ENCODE measurements around the gene DOP1B. TPM values are rescaled to one million over a fixed set of nuclear protein-coding genes. Genes with fewer than 3 reads are reported as not detected.

Gene DOP1B
- total RNA-seq, 1 experiment from 2014 or later, result 16.5 TPM

DNA sequence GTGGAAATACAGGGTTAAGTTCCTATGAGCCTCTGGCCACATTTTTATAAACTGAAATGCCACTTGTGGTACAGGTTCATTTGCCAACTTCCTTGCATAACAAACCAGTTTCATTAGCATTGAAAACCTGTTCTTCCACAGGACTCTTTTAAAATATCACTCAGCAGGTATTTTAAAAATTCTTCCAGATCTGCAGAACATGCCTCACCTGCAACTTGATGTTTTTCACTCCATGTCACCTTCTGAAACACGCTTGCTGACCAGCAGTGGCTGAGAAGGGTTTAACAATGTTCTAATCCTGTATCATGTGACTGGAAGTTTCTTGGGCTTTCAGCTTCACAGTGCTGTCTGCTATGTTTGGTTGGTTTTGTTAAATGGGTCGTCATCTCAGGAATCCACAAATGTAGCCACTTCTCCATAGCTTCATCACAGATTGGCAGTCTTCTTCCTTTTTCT lies 39.3 kb upstream of the DOP1B start:
- CTCF ChIA-PET, result interaction anchor here (0.6 kb wide), 1 partner anchor 129 kb away, joined by 9 read pairs; no protein-coding TSS in a partner anchor
- POLR2A ChIA-PET (ENCODE audit: low non-redundant PET), result interaction anchor here (0.6 kb wide), 1 partner anchor 19 kb away, joined by 9 read pairs; no protein-coding TSS in a partner anchor
- intact Hi-C loops (cut with micrococcal nuclease; ENCODE audit: unreplicated experiment), result no loop called here
- peaks cover 3% of the 10 kb centered on the region for H3K4me1 ChIP-seq (ENCODE audit: insufficient read depth, low read length, poor library complexity, severe bottlenecking)
- no peak overlapping the region for H3K4me3 ChIP-seq (ENCODE audit: low read depth, low read length, poor library complexity, severe bottlenecking)
- TF ChIP-seq, protein P1, sequence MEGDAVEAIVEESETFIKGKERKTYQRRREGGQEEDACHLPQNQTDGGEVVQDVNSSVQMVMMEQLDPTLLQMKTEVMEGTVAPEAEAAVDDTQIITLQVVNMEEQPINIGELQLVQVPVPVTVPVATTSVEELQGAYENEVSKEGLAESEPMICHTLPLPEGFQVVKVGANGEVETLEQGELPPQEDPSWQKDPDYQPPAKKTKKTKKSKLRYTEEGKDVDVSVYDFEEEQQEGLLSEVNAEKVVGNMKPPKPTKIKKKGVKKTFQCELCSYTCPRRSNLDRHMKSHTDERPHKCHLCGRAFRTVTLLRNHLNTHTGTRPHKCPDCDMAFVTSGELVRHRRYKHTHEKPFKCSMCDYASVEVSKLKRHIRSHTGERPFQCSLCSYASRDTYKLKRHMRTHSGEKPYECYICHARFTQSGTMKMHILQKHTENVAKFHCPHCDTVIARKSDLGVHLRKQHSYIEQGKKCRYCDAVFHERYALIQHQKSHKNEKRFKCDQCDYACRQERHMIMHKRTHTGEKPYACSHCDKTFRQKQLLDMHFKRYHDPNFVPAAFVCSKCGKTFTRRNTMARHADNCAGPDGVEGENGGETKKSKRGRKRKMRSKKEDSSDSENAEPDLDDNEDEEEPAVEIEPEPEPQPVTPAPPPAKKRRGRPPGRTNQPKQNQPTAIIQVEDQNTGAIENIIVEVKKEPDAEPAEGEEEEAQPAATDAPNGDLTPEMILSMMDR (conservative IDR thresholded peaks at IDR 0.05; ENCODE audit: low read depth, low read length), result no peak
- TF ChIP-seq EZH2 (IDR thresholded peaks at IDR 0.05; ENCODE audit: borderline replicate concordance, low read depth, low read length, poor library complexity, severe bottlenecking), result no peak
- BruUV-seq (replicated peaks), result no TSS peak
- H3K27me3 ChIP-seq (replicated peaks; ENCODE audit: insufficient read depth, low read depth, low read length, poor library complexity), result no peaks in the 10 kb centered on the region
- H3K27ac ChIP-seq (ENCODE audit: low read depth, low read length, poor library complexity, severe bottlenecking), result no peak overlapping the region
- no peaks in the 10 kb centered on the region for H3K36me3 ChIP-seq (ENCODE audit: insufficient read depth, low read length, poor library complexity, severe bottlenecking)
- DNase-seq (ENCODE audit: low spot score), result no peak
- H3K9me3 ChIP-seq (ENCODE audit: low read depth, low read length, poor library complexity, severe bottlenecking), result no peaks in the 10 kb centered on the region

DNA sequence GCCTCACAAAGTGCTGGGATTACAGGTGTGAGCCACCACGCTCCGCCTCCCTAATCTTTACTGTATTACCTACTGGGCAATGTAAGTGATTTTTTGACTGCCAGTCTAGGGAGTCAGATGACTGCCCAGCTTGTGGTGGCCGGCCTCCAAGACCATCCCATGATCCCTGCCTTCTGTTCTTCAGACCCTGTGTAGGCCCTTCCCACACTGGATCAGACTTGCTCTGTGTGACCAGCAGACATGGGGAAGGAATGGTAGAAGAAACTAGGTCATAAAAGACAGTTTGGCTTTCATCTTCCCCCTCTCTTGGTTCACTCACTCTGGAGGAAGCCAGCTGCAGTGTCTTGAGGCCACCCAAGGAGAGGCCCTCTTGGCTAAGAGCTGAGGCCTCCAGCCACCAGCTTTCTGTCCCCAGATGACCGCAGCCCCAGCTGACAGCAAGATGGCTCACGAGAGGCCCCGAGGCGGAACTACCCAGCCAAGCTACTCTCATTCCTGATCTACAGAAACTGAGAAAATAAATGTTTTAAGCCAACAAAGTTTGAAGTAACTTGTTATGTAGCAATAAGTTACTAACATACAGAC lies 36.2 kb upstream of the DOP1B start:
- no TSS peak for BruUV-seq (replicated peaks)
- ChIA-PET POLR2A (ENCODE audit: low non-redundant PET) (no interaction called here), CTCF (no interaction called here)
- no peaks in the 10 kb centered on the region for H3K27me3 ChIP-seq (replicated peaks; ENCODE audit: insufficient read depth, low read depth, low read length, poor library complexity)
- DNase-seq (ENCODE audit: low spot score), result no peak
- H3K9me3 ChIP-seq (ENCODE audit: low read depth, low read length, poor library complexity, severe bottlenecking), result no peaks in the 10 kb centered on the region
- H3K4me1 ChIP-seq (ENCODE audit: insufficient read depth, low read length, poor library complexity, severe bottlenecking), result no peaks in the 10 kb centered on the region
- no peak for TF ChIP-seq EZH2 (IDR thresholded peaks at IDR 0.05; ENCODE audit: borderline replicate concordance, low read depth, low read length, poor library complexity, severe bottlenecking)
- TF ChIP-seq, protein P1 (conservative IDR thresholded peaks at IDR 0.05; ENCODE audit: low read depth, low read length), result no peak
- H3K4me3 ChIP-seq (ENCODE audit: low read depth, low read length, poor library complexity, severe bottlenecking), result no peak overlapping the region
- intact Hi-C loops (cut with micrococcal nuclease; ENCODE audit: unreplicated experiment), result no loop called here
- H3K27ac ChIP-seq (ENCODE audit: low read depth, low read length, poor library complexity, severe bottlenecking), result no peak overlapping the region
- no peaks in the 10 kb centered on the region for H3K36me3 ChIP-seq (ENCODE audit: insufficient read depth, low read length, poor library complexity, severe bottlenecking)

GRCh38 chr21:36122977-36123376 lies 33.6 kb upstream of the DOP1B start:
- Histone ChIP-seq H3K27ac (ENCODE audit: low read depth, low read length, poor library complexity, severe bottlenecking) (no peak overlapping the region), H3K4me1 (ENCODE audit: insufficient read depth, low read length, poor library complexity, severe bottlenecking) (no peaks in the 10 kb centered on the region), H3K9me3 (ENCODE audit: low read depth, low read length, poor library complexity, severe bottlenecking) (no peaks in the 10 kb centered on the region), H3K36me3 (ENCODE audit: insufficient read depth, low read length, poor library complexity, severe bottlenecking) (no peaks in the 10 kb centered on the region), H3K4me3 (ENCODE audit: low read depth, low read length, poor library complexity, severe bottlenecking) (no peak overlapping the region), H3K27me3 (replicated peaks; ENCODE audit: insufficient read depth, low read depth, low read length, poor library complexity) (no peaks in the 10 kb centered on the region)
- intact Hi-C loops (cut with micrococcal nuclease; ENCODE audit: unreplicated experiment), result no loop called here
- CTCF ChIA-PET, result interaction anchor here (0.6 kb wide), 1 partner anchor 716 kb away, joined by 5 read pairs; no protein-coding TSS in a partner anchor
- POLR2A ChIA-PET (ENCODE audit: low non-redundant PET), result interaction anchor here (0.6 kb wide), 1 partner anchor 47 kb away, joined by 4 read pairs; no protein-coding TSS in a partner anchor
- no TSS peak for BruUV-seq (replicated peaks)
- no peak for DNase-seq (ENCODE audit: low spot score)
- TF ChIP-seq, protein P1 (conservative IDR thresholded peaks at IDR 0.05; ENCODE audit: low read depth, low read length), result peak; percentile 61
- no peak for TF ChIP-seq EZH2 (IDR thresholded peaks at IDR 0.05; ENCODE audit: borderline replicate concordance, low read depth, low read length, poor library complexity, severe bottlenecking)

All from A673 (cell line).